DOHH2 (cell line): ENCODE data around the gene CALB2.

Experiments used
- H3F3A ChIP-seq: fragments of 200-600 bp; sonication (generic), shearing (Covaris generic); 2 replicates; pipeline ENCODE4 v1.6.0; 2016; ENCODE audit warnings: antibody characterized with exemption, mild to moderate bottlenecking; ENCODE audit not compliant: control insufficient read depth, insufficient read depth
- H3K27ac ChIP-seq: fragments of 200-600 bp; sonication (generic); 2 replicates; pipeline ENCODE4 v1.5.1; 2014; ENCODE audit warnings: low read depth, mild to moderate bottlenecking, low read length, moderate library complexity
- H3K27me3 ChIP-seq: fragments of 200-600 bp; sonication (generic); 2 replicates; pipeline ENCODE4 v1.6.1; 2014; ENCODE audit warnings: mild to moderate bottlenecking, low read length, mixed read lengths; ENCODE audit not compliant: control insufficient read depth
- H3K36me3 ChIP-seq: fragments of 200-600 bp; sonication (generic); 2 replicates; pipeline ENCODE4 v1.6.1; 2014; ENCODE audit warnings: mild to moderate bottlenecking, low read length, moderate library complexity, mixed read lengths; ENCODE audit not compliant: control insufficient read depth
- H3K4me1 ChIP-seq: fragments of 200-600 bp; sonication (generic); 2 replicates; pipeline ENCODE4 v1.6.1; 2014; ENCODE audit warnings: mild to moderate bottlenecking, low read length, mixed read lengths; ENCODE audit not compliant: control insufficient read depth
- H3K4me2 ChIP-seq: fragments of 200-600 bp; sonication (generic); 2 replicates; pipeline ENCODE4 v1.6.0; 2014; ENCODE audit warnings: mild to moderate bottlenecking, low read length, moderate library complexity
- H3K4me3 ChIP-seq: fragments of 200-600 bp; sonication (generic); 2 replicates; pipeline ENCODE4 v1.5.1; 2014; ENCODE audit warnings: mild to moderate bottlenecking, low read length, mixed read lengths
- H3K79me2 ChIP-seq: fragments of 200-600 bp; sonication (generic); 2 replicates; pipeline ENCODE4 v1.6.1; 2014; ENCODE audit warnings: mild to moderate bottlenecking, low read length, mixed read lengths; ENCODE audit not compliant: control insufficient read depth
- H3K9me2 ChIP-seq: fragments of 200-600 bp; sonication (generic); replicated peaks from 2 replicates; pipeline ENCODE4 v1.6.1; 2014; ENCODE audit warnings: mild to moderate bottlenecking, low read length, mixed read lengths; ENCODE audit not compliant: control insufficient read depth
- H3K9me3 ChIP-seq: fragments of 200-600 bp; sonication (generic); 2 replicates; pipeline ENCODE4 v1.6.1; 2014; ENCODE audit warnings: antibody characterized with exemption, low read length, mixed read lengths; ENCODE audit not compliant: control insufficient read depth, insufficient read depth
- H4K20me1 ChIP-seq: fragments of 200-600 bp; sonication (generic); 2 replicates; pipeline ENCODE4 v1.6.0; 2014; ENCODE audit warnings: low read depth, mild to moderate bottlenecking, antibody characterized with exemption, low read length, moderate library complexity; ENCODE audit not compliant: control insufficient read depth, insufficient read depth
- CTCF ChIP-seq: fragments of 200-600 bp; sonication (generic); IDR thresholded peaks from one replicate; pipeline ENCODE4 v1.5.1; 2014; ENCODE audit warnings: antibody characterized with exemption, mild to moderate bottlenecking, low read depth, low read length; ENCODE audit not compliant: poor library complexity, severe bottlenecking
- EZH2phosphoT487 ChIP-seq: fragments of 200-600 bp; sonication (generic); IDR thresholded peaks from 2 replicates; pipeline ENCODE4 v1.6.1; 2017; ENCODE audit warnings: borderline replicate concordance, mild to moderate bottlenecking, antibody characterized with exemption, low read length, moderate library complexity, mixed read lengths

CALB2 gene

GRCh38 chr16:71344315-71344905 lies 14.1 kb upstream of the CALB2 start:
- no peaks in the 10 kb centered on the region for H3K36me3 ChIP-seq
- H3K4me2 ChIP-seq, result no peak overlapping the region
- no peaks in the 10 kb centered on the region for H3K4me1 ChIP-seq
- H3K9me2 ChIP-seq, result no peaks in the 10 kb centered on the region
- no peaks in the 10 kb centered on the region for H3K27me3 ChIP-seq
- H3F3A ChIP-seq, result no peaks in the 10 kb centered on the region
- H4K20me1 ChIP-seq, result no peaks in the 10 kb centered on the region
- no peaks in the 10 kb centered on the region for H3K79me2 ChIP-seq
- no peaks in the 10 kb centered on the region for H3K9me3 ChIP-seq
- no peak overlapping the region for H3K4me3 ChIP-seq
- no peak overlapping the region for H3K27ac ChIP-seq
- no peak for TF ChIP-seq CTCF
- TF ChIP-seq EZH2phosphoT487, result no peak

GRCh38 chr16:71345031-71345430 lies 13.5 kb upstream of the CALB2 start:
- Histone ChIP-seq H3K4me2 (no peak overlapping the region), H4K20me1 (no peaks in the 10 kb centered on the region), H3K27me3 (no peaks in the 10 kb centered on the region), H3K79me2 (no peaks in the 10 kb centered on the region), H3F3A (no peaks in the 10 kb centered on the region), H3K27ac (no peak overlapping the region), H3K36me3 (no peaks in the 10 kb centered on the region), H3K4me1 (no peaks in the 10 kb centered on the region), H3K4me3 (no peak overlapping the region), H3K9me2 (no peaks in the 10 kb centered on the region), H3K9me3 (no peaks in the 10 kb centered on the region)
- no peak for TF ChIP-seq CTCF
- no peak for TF ChIP-seq EZH2phosphoT487

- no peaks in the 10 kb centered on the region for H4K20me1 ChIP-seq
- H3K4me2 ChIP-seq, result no peak overlapping the region
- H3K4me1 ChIP-seq, result no peaks in the 10 kb centered on the region
- H3F3A ChIP-seq, result no peaks in the 10 kb centered on the region
- no peak overlapping the region for H3K27ac ChIP-seq
- H3K9me3 ChIP-seq, result no peaks in the 10 kb centered on the region
- TF ChIP-seq CTCF, result no peak
- no peak for TF ChIP-seq EZH2phosphoT487
- H3K27me3 ChIP-seq, result no peaks in the 10 kb centered on the region
- H3K9me2 ChIP-seq, result no peaks in the 10 kb centered on the region
- H3K4me3 ChIP-seq, result no peak overlapping the region
- H3K79me2 ChIP-seq, result no peaks in the 10 kb centered on the region
- H3K36me3 ChIP-seq, result no peaks in the 10 kb centered on the region
These were observed 11.4 kb upstream of the CALB2 start for GRCh38 chr16:71347146-71347545.
